ENCODE data around the gene JAZF1. TPM values are rescaled to one million over a fixed set of nuclear protein-coding genes. Genes with fewer than 3 reads are reported as not detected.

Gene JAZF1
- total RNA-seq, 1 donor from 2014 or later: 33.8 TPM

DNA sequence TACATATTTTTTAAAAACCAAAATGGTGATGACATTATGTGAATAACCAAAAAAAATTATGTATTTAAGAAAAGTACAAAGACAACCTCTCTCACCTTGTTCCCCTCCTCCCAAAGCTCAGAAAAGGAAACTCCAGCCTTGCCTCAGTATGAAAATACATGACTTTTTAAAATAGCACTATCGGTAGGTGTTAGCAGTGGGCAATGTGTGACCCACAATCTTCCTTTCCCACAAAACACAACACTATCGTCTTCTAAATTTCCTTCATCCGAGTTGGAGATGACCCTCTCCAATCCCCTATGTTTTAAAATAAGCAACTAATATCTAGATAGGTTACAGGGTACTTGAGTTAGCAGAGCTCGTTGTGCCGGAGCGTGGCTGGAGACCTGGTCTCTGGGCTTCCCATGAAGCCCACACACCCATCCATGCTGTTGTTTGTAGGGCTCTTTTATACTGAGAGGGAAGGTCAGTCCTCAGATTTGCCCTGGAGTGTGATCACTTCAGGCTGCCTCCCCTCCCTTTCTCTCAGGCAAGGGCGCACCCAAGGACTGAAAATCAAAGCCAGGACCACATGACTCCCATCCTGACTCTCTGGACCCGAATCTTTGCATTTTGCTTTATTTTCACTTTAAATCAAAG lies 107.6 kb downstream of the JAZF1 start:
- Mint-ChIP-seq H3K4me1 (ENCODE audit: low read depth) (peaks cover 52% of the 10 kb centered on the region), H3K27me3 (ENCODE audit: low read depth) (no peaks in the 10 kb centered on the region), H3K4me3 (ENCODE audit: unreplicated experiment) (no peak overlapping the region), H3K27ac (ENCODE audit: unreplicated experiment) (no peak overlapping the region), H3K9me3 (ENCODE audit: low read depth) (no peaks in the 10 kb centered on the region), H3K36me3 (ENCODE audit: low read depth) (no peaks in the 10 kb centered on the region)
- no peak for DNase-seq (ENCODE audit: low spot score)
- TF ChIP-seq, protein P1, sequence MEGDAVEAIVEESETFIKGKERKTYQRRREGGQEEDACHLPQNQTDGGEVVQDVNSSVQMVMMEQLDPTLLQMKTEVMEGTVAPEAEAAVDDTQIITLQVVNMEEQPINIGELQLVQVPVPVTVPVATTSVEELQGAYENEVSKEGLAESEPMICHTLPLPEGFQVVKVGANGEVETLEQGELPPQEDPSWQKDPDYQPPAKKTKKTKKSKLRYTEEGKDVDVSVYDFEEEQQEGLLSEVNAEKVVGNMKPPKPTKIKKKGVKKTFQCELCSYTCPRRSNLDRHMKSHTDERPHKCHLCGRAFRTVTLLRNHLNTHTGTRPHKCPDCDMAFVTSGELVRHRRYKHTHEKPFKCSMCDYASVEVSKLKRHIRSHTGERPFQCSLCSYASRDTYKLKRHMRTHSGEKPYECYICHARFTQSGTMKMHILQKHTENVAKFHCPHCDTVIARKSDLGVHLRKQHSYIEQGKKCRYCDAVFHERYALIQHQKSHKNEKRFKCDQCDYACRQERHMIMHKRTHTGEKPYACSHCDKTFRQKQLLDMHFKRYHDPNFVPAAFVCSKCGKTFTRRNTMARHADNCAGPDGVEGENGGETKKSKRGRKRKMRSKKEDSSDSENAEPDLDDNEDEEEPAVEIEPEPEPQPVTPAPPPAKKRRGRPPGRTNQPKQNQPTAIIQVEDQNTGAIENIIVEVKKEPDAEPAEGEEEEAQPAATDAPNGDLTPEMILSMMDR (IDR thresholded peaks at IDR 0.05): no peak

DNA sequence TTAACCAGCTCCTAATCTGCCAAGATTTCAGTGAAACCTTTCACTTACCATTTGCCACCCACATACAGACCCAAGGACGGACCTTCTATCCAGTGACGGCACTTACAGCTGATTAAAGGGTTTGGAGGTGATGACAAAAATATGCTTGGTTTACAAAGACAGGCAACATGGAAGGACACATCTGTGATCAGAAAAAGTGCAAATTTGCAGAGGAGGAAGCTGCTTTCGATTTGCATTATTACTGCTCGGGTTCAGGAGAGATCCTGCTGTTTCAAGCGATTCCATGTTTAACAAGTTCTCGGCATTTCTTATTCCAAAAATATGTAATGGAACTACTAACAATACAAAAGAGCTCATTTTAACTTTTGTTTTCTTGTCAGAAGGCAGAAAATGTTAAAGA lies 109.0 kb downstream of the JAZF1 start:
- TF ChIP-seq, protein P1 (IDR thresholded peaks at IDR 0.05): no peak
- Mint-ChIP-seq H3K27me3 (ENCODE audit: low read depth) (no peaks in the 10 kb centered on the region), H3K4me3 (ENCODE audit: unreplicated experiment) (peak overlapping the region; percentile 27), H3K36me3 (ENCODE audit: low read depth) (no peaks in the 10 kb centered on the region), H3K9me3 (ENCODE audit: low read depth) (no peaks in the 10 kb centered on the region), H3K4me1 (ENCODE audit: low read depth) (peaks cover 45% of the 10 kb centered on the region), H3K27ac (ENCODE audit: unreplicated experiment) (no peak overlapping the region)
- DNase-seq (ENCODE audit: low spot score): no peak

- Mint-ChIP-seq H3K36me3 (ENCODE audit: low read depth) (no peaks in the 10 kb centered on the region), H3K4me3 (ENCODE audit: unreplicated experiment) (no peak overlapping the region), H3K27me3 (ENCODE audit: low read depth) (no peaks in the 10 kb centered on the region), H3K27ac (ENCODE audit: unreplicated experiment) (peak overlapping the region; percentile 18), H3K4me1 (ENCODE audit: low read depth) (peaks cover 46% of the 10 kb centered on the region), H3K9me3 (ENCODE audit: low read depth) (no peaks in the 10 kb centered on the region)
- TF ChIP-seq, protein P1 (IDR thresholded peaks at IDR 0.05): no peak
- DNase-seq (ENCODE audit: low spot score): no peak
Measured at GRCh38 chr7:28070297-28071055, 110.1 kb downstream of the JAZF1 start.

- peaks cover 52% of the 10 kb centered on the region for H3K4me1 Mint-ChIP-seq (ENCODE audit: low read depth)
- no peak overlapping the region for H3K4me3 Mint-ChIP-seq (ENCODE audit: unreplicated experiment)
- H3K36me3 Mint-ChIP-seq (ENCODE audit: low read depth): no peaks in the 10 kb centered on the region
- DNase-seq (ENCODE audit: low spot score): no peak
- TF ChIP-seq, protein P1 (IDR thresholded peaks at IDR 0.05): no peak
- no peaks in the 10 kb centered on the region for H3K9me3 Mint-ChIP-seq (ENCODE audit: low read depth)
- H3K27me3 Mint-ChIP-seq (ENCODE audit: low read depth): no peaks in the 10 kb centered on the region
- H3K27ac Mint-ChIP-seq (ENCODE audit: unreplicated experiment): peak overlapping the region; percentile 32
Measured at GRCh38 chr7:28069807-28070206, 110.8 kb downstream of the JAZF1 start.

DNA sequence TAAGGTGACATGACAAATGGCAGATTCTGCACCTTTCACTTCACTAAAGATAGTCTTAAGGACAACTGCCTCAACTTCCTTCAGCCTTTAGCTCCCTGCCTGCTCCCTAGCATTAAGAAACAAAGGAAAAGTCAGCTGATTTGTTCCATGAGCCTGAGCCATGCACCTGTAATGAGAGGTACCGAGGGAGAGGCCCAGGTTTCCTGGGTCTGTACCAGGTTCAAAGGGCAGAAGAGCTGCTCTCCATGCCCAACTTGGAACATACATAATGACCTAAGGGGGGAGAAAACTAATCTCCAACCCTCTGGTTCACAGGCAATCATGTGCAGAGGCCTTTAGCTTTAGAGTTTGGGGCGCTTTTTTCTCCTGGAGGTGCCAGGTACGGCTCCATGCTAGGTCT lies 111.2 kb downstream of the JAZF1 start:
- DNase-seq (ENCODE audit: low spot score): no peak
- H3K9me3 Mint-ChIP-seq (ENCODE audit: low read depth): no peaks in the 10 kb centered on the region
- H3K27ac Mint-ChIP-seq (ENCODE audit: unreplicated experiment): no peak overlapping the region
- TF ChIP-seq, protein P1 (IDR thresholded peaks at IDR 0.05): no peak
- H3K27me3 Mint-ChIP-seq (ENCODE audit: low read depth): no peaks in the 10 kb centered on the region
- peaks cover 56% of the 10 kb centered on the region for H3K4me1 Mint-ChIP-seq (ENCODE audit: low read depth)
- no peaks in the 10 kb centered on the region for H3K36me3 Mint-ChIP-seq (ENCODE audit: low read depth)
- H3K4me3 Mint-ChIP-seq (ENCODE audit: unreplicated experiment): no peak overlapping the region

Measured in chondrocyte (in vitro differentiated cells).